Natural killer cell treated with Interleukin-12 subunit alpha and Interleukin-12 subunit beta and Interleukin-15 and Interleukin-18, amount 100 ng/mL, for 72 hours (primary cell): ENCODE results near the gene NAE1. TPM values are rescaled to one million over a fixed set of nuclear protein-coding genes. Genes with fewer than 3 reads are reported as not detected.
"Not testable (repeated sequence)": the region's sequence is repeated elsewhere in the genome, so short reads cannot be mapped to it uniquely, and the experiment has no call there.

Source experiments
- ATAC-seq, 2 donors: fragments of 150-1000 bp; cut with Tn5 transposase in 1 of 2; sonication (Bioruptor Pico), chemical (Tn5 transposase) in 1 of 2; 2 replicates each; pipeline ENCODE4 v1.10.0; 2021
- DNase-seq: peaks from one replicate; pipeline ENCODE4 v3.0.0; 2022; ENCODE audit warnings: low spot score
- H3K27ac Mint-ChIP-seq, 2 donors: 1 replicate in 1 of 2; 2 replicates in 1 of 2; pipeline ENCODE4 v1.8.0; 2022; ENCODE audit warnings: mixed read lengths in 2 of 2, mild to moderate bottlenecking in 1 of 2, moderate library complexity in 1 of 2
- H3K27me3 Mint-ChIP-seq, 2 donors: 1 replicate in 1 of 2; 2 replicates in 1 of 2; pipeline ENCODE4 v1.8.0; 2022; ENCODE audit warnings: mixed read lengths in 2 of 2
- H3K36me3 Mint-ChIP-seq: one replicate; pipeline ENCODE4 v1.8.0; 2022; ENCODE audit warnings: mixed read lengths
- H3K4me1 Mint-ChIP-seq, 2 donors: 1 replicate in 1 of 2; 2 replicates in 1 of 2; pipeline ENCODE4 v1.8.0; 2022; ENCODE audit warnings: low read depth in 2 of 2, mixed read lengths in 2 of 2, mild to moderate bottlenecking in 1 of 2
- H3K4me3 Mint-ChIP-seq: one replicate; pipeline ENCODE4 v1.8.0; 2022; ENCODE audit warnings: mixed read lengths
- H3K9me3 Mint-ChIP-seq: 2 replicates; pipeline ENCODE4 v1.8.0; 2022; ENCODE audit warnings: mixed read lengths
- total RNA-seq, 2 donors: library from RNA; stranded (reverse); gene quantifications; one replicate each; pipeline ENCODE4 v1.2.3, GENCODE V29; 2022

Gene NAE1
- total RNA-seq, 2 donors from 2014 or later: 69.4 to 98.3 TPM

DNA sequence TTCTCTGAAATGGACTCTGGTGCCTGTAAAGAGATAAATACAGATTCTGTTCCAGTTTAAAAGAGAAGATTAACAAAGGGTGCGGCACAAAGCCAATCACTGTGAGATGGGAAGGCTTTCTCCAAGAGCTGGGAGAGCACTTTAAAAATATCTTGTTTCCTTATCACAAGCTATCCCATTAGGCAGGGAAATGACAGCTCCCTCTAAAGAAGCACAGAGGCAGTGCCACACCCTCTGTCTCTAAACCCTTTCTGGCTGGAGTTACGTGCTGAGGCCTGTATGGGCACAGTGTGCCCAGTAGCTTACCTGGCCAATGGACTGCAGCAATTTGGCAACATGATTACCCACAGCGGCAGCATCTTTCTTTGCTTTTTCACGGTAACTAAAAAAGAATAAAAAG lies 20.4 kb downstream of the NAE1 start:
- Mint-ChIP-seq H3K27me3 (no peaks in the 10 kb centered on the region), H3K9me3 (no peaks in the 10 kb centered on the region), H3K4me1 (no peaks in the 10 kb centered on the region), H3K4me3 (no peak overlapping the region), H3K27ac (no peak overlapping the region), H3K36me3 (peaks cover 13% of the 10 kb centered on the region)
- DNase-seq: no peak
- no peak for ATAC-seq

DNA sequence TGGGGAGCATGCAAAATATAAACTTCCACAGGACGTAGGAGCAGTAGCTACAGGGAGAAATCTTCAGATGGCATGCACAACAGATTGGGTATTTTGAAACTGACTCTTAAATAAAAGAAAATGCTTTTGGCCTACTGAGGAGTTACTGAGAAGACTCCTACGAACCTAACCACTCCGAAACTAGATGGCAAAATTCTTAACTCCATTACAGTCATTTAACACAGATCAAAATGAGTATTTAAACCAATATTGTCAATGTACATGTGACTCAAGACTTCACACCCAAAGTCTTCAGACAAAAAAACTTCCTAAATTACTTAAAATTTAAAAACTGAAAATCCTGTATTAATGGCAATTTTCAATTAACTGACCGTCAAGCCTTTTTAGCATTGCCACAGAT lies 21.0 kb downstream of the NAE1 start:
- DNase-seq (no peak), ATAC-seq (peak in 1 of 2 donors; percentile 60)
- Mint-ChIP-seq H3K9me3 (no peaks in the 10 kb centered on the region), H3K27ac (no peak overlapping the region), H3K27me3 (no peaks in the 10 kb centered on the region), H3K36me3 (peaks cover 14% of the 10 kb centered on the region), H3K4me3 (no peak overlapping the region), H3K4me1 (no peaks in the 10 kb centered on the region)

GRCh38 chr16:66802159-66802558 lies 28.6 kb downstream of the NAE1 start:
- no peaks in the 10 kb centered on the region for H3K4me1 Mint-ChIP-seq
- ATAC-seq (no peak), DNase-seq (no peak)
- H3K4me3 Mint-ChIP-seq: no peak overlapping the region
- H3K27me3 Mint-ChIP-seq: no peaks in the 10 kb centered on the region
- no peaks in the 10 kb centered on the region for H3K9me3 Mint-ChIP-seq
- H3K36me3 Mint-ChIP-seq: peaks cover 22% of the 10 kb centered on the region
- no peak overlapping the region for H3K27ac Mint-ChIP-seq

GRCh38 chr16:66801320-66802105 lies 29.3 kb downstream of the NAE1 start, which contains the start of gene TERB1:
TERB1 (minus strand) TSS chr16:66801584; CDS start chr16:66796798, 4,786 bp downstream.
- DNase-seq: no peak
- Mint-ChIP-seq H3K9me3 (no peaks in the 10 kb centered on the region), H3K36me3 (peaks cover 22% of the 10 kb centered on the region), H3K27me3 (no peaks in the 10 kb centered on the region), H3K27ac (no peak within 1 kb of the TSS), H3K4me3 (no peak within 1 kb of the TSS), H3K4me1 (no peaks in the 10 kb centered on the region)
- ATAC-seq: peak in 1 of 2 donors; percentile 9

DNA sequence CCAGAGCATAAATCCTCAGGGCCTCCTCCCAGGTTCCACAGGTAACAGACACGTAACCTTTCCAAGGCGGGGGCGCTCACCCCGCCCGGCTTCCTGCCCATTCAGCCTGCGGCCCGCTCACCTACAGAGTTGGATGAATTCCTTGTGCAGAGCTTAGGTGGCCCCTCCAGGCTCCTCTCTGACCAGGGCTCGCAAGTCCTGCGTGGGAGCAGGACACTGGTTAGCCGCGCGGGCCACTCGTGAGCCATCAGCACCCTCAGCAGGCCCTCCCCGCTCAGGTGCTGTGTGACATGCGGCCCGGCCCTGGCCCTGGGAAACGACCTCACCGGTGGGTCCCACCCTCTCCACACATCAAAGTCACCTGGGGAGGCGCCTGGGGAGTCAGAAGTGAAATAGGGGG lies 29.9 kb downstream of the NAE1 start:
- Mint-ChIP-seq H3K36me3 (peaks cover 22% of the 10 kb centered on the region), H3K27ac (no peak overlapping the region), H3K4me1 (no peaks in the 10 kb centered on the region), H3K9me3 (no peaks in the 10 kb centered on the region), H3K4me3 (no peak overlapping the region), H3K27me3 (no peaks in the 10 kb centered on the region)
- DNase-seq (no peak), ATAC-seq (no peak)

- ATAC-seq: no peak
- Mint-ChIP-seq H3K36me3 (no peaks in the 10 kb centered on the region), H3K4me1 (no peaks in the 10 kb centered on the region), H3K9me3 (no peaks in the 10 kb centered on the region), H3K27ac (no peak overlapping the region), H3K4me3 (no peak overlapping the region), H3K27me3 (no peaks in the 10 kb centered on the region)
- DNase-seq: no peak
Measured at GRCh38 chr16:66798161-66798560, 32.6 kb downstream of the NAE1 start.

DNA sequence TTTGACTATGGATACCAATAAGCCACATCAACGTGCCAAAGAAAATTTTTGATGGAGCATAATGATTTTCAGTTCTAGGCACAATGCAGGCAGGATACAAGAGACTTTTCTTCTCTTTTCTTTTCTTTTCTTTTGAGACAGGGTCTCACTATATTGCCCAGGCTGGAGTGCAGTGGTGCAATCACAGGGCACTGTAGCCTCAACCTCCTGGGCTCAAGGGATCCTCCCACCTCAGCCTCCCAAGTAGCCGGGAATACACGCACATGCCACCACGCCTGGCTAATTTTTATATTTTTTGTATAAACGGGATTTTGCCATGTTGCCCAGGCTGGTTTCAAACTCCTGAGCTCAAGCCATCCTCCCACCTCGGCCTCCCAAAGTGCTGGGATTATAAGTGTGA lies 36.8 kb downstream of the NAE1 start:
- not testable (repeated sequence) for H3K4me3 Mint-ChIP-seq, H3K27ac Mint-ChIP-seq, ATAC-seq, DNase-seq, H3K36me3 Mint-ChIP-seq, H3K9me3 Mint-ChIP-seq, H3K27me3 Mint-ChIP-seq, H3K4me1 Mint-ChIP-seq

GRCh38 chr16:66790130-66790733 lies 40.5 kb downstream of the NAE1 start:
- Mint-ChIP-seq H3K9me3 (no peaks in the 10 kb centered on the region), H3K27ac (no peak overlapping the region), H3K27me3 (peaks cover 0 to 5% of the 10 kb centered on the region in 2 donors), H3K4me1 (no peaks in the 10 kb centered on the region), H3K4me3 (no peak overlapping the region), H3K36me3 (no peaks in the 10 kb centered on the region)
- DNase-seq (no peak), ATAC-seq (no peak)

GRCh38 chr16:66787427-66787826 lies 43.3 kb downstream of the NAE1 start:
- no peak for ATAC-seq
- Mint-ChIP-seq H3K27ac (no peak overlapping the region), H3K9me3 (no peaks in the 10 kb centered on the region), H3K36me3 (no peaks in the 10 kb centered on the region), H3K27me3 (peaks cover 0 to 5% of the 10 kb centered on the region in 2 donors), H3K4me3 (no peak overlapping the region), H3K4me1 (no peaks in the 10 kb centered on the region)
- DNase-seq: no peak

DNA sequence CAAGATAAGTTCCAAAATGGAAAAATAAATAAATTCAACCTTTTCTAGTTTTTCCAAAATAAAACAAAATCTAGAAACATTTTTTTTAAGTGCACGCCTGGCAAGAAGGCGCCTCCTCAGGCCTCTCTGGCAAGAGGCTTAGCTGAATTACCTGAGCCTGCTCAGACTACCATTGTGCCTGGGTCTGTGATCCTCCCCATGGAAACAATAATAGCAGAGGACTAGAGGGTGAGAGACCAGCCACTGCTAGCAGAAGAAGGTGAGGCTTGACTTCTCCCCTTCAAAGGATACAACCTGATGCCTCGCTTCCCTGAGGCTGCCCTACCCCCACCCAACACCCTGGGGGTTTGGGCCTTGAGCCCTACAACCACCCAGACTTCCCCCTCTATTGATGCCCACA lies 44.2 kb downstream of the NAE1 start:
- DNase-seq (no peak), ATAC-seq (no peak)
- no peaks in the 10 kb centered on the region for H3K9me3 Mint-ChIP-seq
- H3K27ac Mint-ChIP-seq: no peak overlapping the region
- H3K4me1 Mint-ChIP-seq: no peaks in the 10 kb centered on the region
- H3K36me3 Mint-ChIP-seq: no peaks in the 10 kb centered on the region
- peaks cover 0 to 5% of the 10 kb centered on the region in 2 donors for H3K27me3 Mint-ChIP-seq
- no peak overlapping the region for H3K4me3 Mint-ChIP-seq

DNA sequence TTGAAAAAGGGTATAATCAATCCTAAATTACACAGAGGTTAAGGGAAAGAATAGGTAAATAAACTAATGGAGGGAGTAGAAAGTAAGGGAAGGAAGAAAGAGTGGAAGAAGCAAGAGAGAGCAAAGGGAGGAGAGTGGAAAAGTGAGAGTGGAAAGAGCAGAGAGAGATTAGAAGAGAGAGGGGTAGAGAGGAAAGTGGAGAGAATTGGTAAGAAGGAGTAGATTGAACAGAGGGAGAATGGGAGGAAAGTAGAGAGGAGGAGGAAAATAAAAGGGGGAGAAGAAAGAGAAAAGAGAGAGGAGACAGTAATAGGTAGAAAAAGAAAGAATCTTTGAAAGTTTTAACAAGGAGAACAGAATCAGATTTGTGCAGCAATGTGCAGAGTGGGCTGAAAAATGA lies 54.3 kb downstream of the NAE1 start:
- ATAC-seq: no peak

GRCh38 chr16:66774981-66775380 lies 55.8 kb downstream of the NAE1 start:
- no peaks in the 10 kb centered on the region for H3K36me3 Mint-ChIP-seq
- no peaks in the 10 kb centered on the region for H3K27me3 Mint-ChIP-seq
- H3K9me3 Mint-ChIP-seq: no peaks in the 10 kb centered on the region
- ATAC-seq (no peak), DNase-seq (no peak)
- H3K27ac Mint-ChIP-seq: no peak overlapping the region
- no peaks in the 10 kb centered on the region for H3K4me1 Mint-ChIP-seq
- H3K4me3 Mint-ChIP-seq: no peak overlapping the region

More for the DNA sequence above, 54.3 kb downstream of the NAE1 start:
- Mint-ChIP-seq H3K4me3 (no peak overlapping the region), H3K4me1 (no peaks in the 10 kb centered on the region), H3K36me3 (no peaks in the 10 kb centered on the region), H3K27me3 (no peaks in the 10 kb centered on the region), H3K9me3 (no peaks in the 10 kb centered on the region), H3K27ac (no peak overlapping the region)
- DNase-seq: no peak

- H3K27me3 Mint-ChIP-seq: peaks cover under 1 to 5% of the 10 kb centered on the region in 2 donors
- H3K4me1 Mint-ChIP-seq: no peaks in the 10 kb centered on the region
- H3K9me3 Mint-ChIP-seq: no peaks in the 10 kb centered on the region
- DNase-seq: no peak
- ATAC-seq: no peak
- H3K4me3 Mint-ChIP-seq: no peak overlapping the region
- no peaks in the 10 kb centered on the region for H3K36me3 Mint-ChIP-seq
- H3K27ac Mint-ChIP-seq: no peak overlapping the region
Measured at GRCh38 chr16:66758086-66758485, 72.7 kb downstream of the NAE1 start.

GRCh38 chr16:66754819-66755218 lies 76.0 kb downstream of the NAE1 start:
- Mint-ChIP-seq H3K36me3 (no peaks in the 10 kb centered on the region), H3K27me3 (peaks cover 0 to 10% of the 10 kb centered on the region in 2 donors), H3K27ac (no peak overlapping the region), H3K9me3 (no peaks in the 10 kb centered on the region), H3K4me3 (no peak overlapping the region), H3K4me1 (peaks cover 16 to 19% of the 10 kb centered on the region in 2 donors)
- DNase-seq: no peak
- no peak for ATAC-seq
